ENCODE data around the gene GPANK1.

- TF ChIP-seq, protein P1, sequence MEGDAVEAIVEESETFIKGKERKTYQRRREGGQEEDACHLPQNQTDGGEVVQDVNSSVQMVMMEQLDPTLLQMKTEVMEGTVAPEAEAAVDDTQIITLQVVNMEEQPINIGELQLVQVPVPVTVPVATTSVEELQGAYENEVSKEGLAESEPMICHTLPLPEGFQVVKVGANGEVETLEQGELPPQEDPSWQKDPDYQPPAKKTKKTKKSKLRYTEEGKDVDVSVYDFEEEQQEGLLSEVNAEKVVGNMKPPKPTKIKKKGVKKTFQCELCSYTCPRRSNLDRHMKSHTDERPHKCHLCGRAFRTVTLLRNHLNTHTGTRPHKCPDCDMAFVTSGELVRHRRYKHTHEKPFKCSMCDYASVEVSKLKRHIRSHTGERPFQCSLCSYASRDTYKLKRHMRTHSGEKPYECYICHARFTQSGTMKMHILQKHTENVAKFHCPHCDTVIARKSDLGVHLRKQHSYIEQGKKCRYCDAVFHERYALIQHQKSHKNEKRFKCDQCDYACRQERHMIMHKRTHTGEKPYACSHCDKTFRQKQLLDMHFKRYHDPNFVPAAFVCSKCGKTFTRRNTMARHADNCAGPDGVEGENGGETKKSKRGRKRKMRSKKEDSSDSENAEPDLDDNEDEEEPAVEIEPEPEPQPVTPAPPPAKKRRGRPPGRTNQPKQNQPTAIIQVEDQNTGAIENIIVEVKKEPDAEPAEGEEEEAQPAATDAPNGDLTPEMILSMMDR (IDR thresholded peaks at IDR 0.05) = no peak
- TF ChIP-seq POLR2A (IDR thresholded peaks at IDR 0.05) (no peak), POLR2AphosphoS5 (IDR thresholded peaks at IDR 0.05) (no peak)
These were observed 3.3 kb downstream of the GPANK1 start for GRCh38 chr6:31661262-31662123.

Data from prostate gland (tissue), 2 donors.